ENCODE results near the gene YIPF5.

Gene YIPF5

GRCh38 chr5:144125163-144125726 lies 45.2 kb downstream of the YIPF5 start:
- peak; percentile 13 for DNase-seq (ENCODE audit: low read depth)

- DNase-seq (ENCODE audit: low read depth), result no peak
These were observed 47.8 kb downstream of the YIPF5 start for GRCh38 chr5:144122641-144123040.

- DNase-seq (ENCODE audit: low read depth), result no peak
These were observed 48.4 kb downstream of the YIPF5 start for GRCh38 chr5:144122081-144122480.

- peak; percentile 21 for DNase-seq (ENCODE audit: low read depth)
These were observed 48.9 kb downstream of the YIPF5 start for GRCh38 chr5:144121577-144121976.

- DNase-seq (ENCODE audit: low read depth), result no peak
These were observed 49.7 kb downstream of the YIPF5 start for GRCh38 chr5:144120661-144121180.

- DNase-seq (ENCODE audit: low read depth), result no peak
These were observed 53.0 kb downstream of the YIPF5 start for GRCh38 chr5:144117412-144117811.

- DNase-seq (ENCODE audit: low read depth), result no peak
These were observed 55.9 kb downstream of the YIPF5 start for GRCh38 chr5:144114571-144114970.

All from EH (cell line).